Common myeloid progenitor, CD34-positive (primary cell): ENCODE data around the gene SMAD1.
A peak's percentile ranks its signal among the peaks of the same experiment; 100 is the strongest.

Experiments
- CTCF ChIA-PET: fragments of 350-600 bp; sonication (Branson Sonifier 250); formaldehyde crosslinking; loops from one replicate; lab custom pipeline; 2021; ENCODE audit warnings: antibody characterized with exemption; lab: Charles Lee
- POLR2A ChIA-PET: fragments of 350-600 bp; sonication (Branson Sonifier 250); formaldehyde crosslinking; loops from one replicate; lab custom pipeline; 2021; ENCODE audit warnings: antibody characterized with exemption; lab: Charles Lee
- DNase-seq, 3 donors: peaks; one replicate each; pipeline versions ENCODE4 v3.0.0 to v3.0.0-alpha.2; 2013
- H3K27ac ChIP-seq, 2 experiments: 1 replicate in 1 of 2; 2 replicates in 1 of 2; pipeline ENCODE4 v1.7.0; 2013; ENCODE audit warnings: inconsistent platforms in 2 of 2, low read length in 2 of 2, mild to moderate bottlenecking in 2 of 2, low read depth in 1 of 2, moderate library complexity in 1 of 2; ENCODE audit not compliant: severe bottlenecking in 2 of 2, insufficient read depth in 1 of 2, poor library complexity in 1 of 2
- H3K27me3 ChIP-seq, 5 experiments: replicated peaks in 2 of 5; 1 replicate in 3 of 5; 2 replicates in 2 of 5; pipeline versions ENCODE4 v1.6.1 to v1.7.0; 2013; ENCODE audit warnings: low read length in 4 of 5, mild to moderate bottlenecking in 2 of 5, moderate library complexity in 2 of 5, inconsistent platforms in 1 of 5; ENCODE audit not compliant: insufficient read depth in 5 of 5, control insufficient read depth in 4 of 5
- H3K36me3 ChIP-seq, 4 experiments: 1 replicate in 2 of 4; 2 replicates in 2 of 4; pipeline versions ENCODE4 v1.6.1 to v1.7.0; 2013; ENCODE audit warnings: low read length in 3 of 4, control low read depth in 1 of 4, mild to moderate bottlenecking in 1 of 4; ENCODE audit not compliant: control insufficient read depth in 4 of 4, insufficient read depth in 4 of 4
- H3K4me1 ChIP-seq, 4 experiments: 1 replicate in 3 of 4; 2 replicates in 1 of 4; pipeline versions ENCODE4 v1.6.1 to v1.7.1; 2013; ENCODE audit warnings: low read length in 3 of 4, mild to moderate bottlenecking in 3 of 4, control low read depth in 1 of 4, inconsistent platforms in 1 of 4, moderate library complexity in 1 of 4; ENCODE audit not compliant: control insufficient read depth in 4 of 4, insufficient read depth in 4 of 4; ENCODE audit errors: control extremely low read depth in 1 of 4
- H3K4me3 ChIP-seq, 7 experiments: 1 replicate in 4 of 7; 2 replicates in 3 of 7; pipeline versions ENCODE4 v1.5.1 to v1.7.0; 2013; ENCODE audit warnings: mild to moderate bottlenecking in 7 of 7, low read length in 6 of 7, moderate library complexity in 6 of 7, inconsistent platforms in 2 of 7, low read depth in 2 of 7, control low read depth in 1 of 7; ENCODE audit not compliant: insufficient read depth in 4 of 7, control insufficient read depth in 1 of 7; ENCODE audit errors: extremely low read depth in 1 of 7
- H3K9me3 ChIP-seq, 5 experiments: 1 replicate in 4 of 5; 2 replicates in 1 of 5; pipeline versions ENCODE4 v1.6.1 to v1.7.1; 2013; ENCODE audit warnings: low read length in 4 of 5, mild to moderate bottlenecking in 2 of 5, inconsistent platforms in 1 of 5, low read depth in 1 of 5, moderate library complexity in 1 of 5; ENCODE audit not compliant: control insufficient read depth in 4 of 5, insufficient read depth in 2 of 5; ENCODE audit errors: control extremely low read depth in 1 of 5
- WGBS: methylation state at CpG from one replicate; pipeline ENCODE4 v1.1.5; 2013; ENCODE audit not compliant: insufficient coverage; 5-methylcytosine and 5-hydroxymethylcytosine counted together

SMAD1 gene

GRCh38 chr4:145481942-145482208 lies 222 bp downstream of the SMAD1 start:
- Histone ChIP-seq H3K4me1 (peaks cover 14 to 36% (median 27%) of the 10 kb centered on the region in 4 experiments), H3K27me3 (no peaks in the 10 kb centered on the region), H3K9me3 (no peaks in the 10 kb centered on the region), H3K36me3 (no peaks in the 10 kb centered on the region), H3K27ac (peak overlapping the region; percentile 69 to 90), H3K4me3 (peak overlapping the region; percentile 69 to 93 (median 82))
- 0% methylated on average over 22 of the region's 42 CpGs for WGBS
- no peak for DNase-seq
- ChIA-PET CTCF (interaction anchor here (1.1 kb wide), 1 partner anchor 78 kb away, joined by 3 read pairs; no protein-coding TSS in a partner anchor), POLR2A (interaction anchor here (1.0 kb wide), 1 partner anchor 304 kb away, joined by 4 read pairs; no protein-coding TSS in a partner anchor)

DNA sequence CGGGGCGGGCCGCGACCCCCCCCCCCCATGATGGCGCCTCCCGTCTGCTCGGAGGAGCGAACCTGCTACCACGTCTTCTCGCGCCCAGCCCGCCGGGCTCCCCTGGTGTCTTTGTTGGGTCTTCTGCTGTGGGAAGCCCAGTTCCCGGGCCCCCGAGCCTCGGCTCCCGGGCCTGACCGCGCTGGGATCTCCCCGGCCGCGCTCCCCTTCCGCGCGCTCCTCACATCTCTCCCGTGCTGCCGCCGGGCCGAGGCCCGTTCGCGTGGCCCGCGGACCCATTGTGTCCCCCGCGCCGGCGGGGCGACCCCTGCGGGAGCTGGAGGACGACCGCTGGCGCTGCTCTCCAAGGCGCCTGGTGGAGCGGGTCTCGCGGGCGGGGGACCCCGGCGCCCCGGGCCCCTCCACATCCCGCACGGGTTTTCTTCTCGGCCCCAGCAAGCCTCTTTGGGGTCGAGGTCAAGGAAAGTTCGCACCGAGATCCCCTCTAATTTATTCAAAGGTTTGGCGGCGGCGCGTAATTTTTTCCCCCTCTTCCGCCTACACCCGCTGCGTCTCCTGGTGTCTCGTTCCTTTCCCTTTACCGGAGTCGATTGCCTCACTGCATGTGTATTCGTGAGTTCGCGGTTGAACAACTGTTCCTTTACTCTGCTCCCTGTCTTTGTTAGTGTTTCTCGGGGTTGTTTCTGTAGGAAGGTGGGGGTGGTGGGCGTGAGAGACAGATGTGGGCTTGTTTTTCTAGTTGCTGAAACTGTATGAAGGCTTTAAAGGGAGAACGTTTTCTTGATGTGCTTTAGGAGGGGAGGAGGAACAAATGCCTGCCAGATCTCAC lies 770 bp downstream of the SMAD1 start:
- peak overlapping the region; percentile 69 to 93 (median 82) for H3K4me3 ChIP-seq
- H3K4me1 ChIP-seq = peaks cover 19 to 40% (median 31%) of the 10 kb centered on the region in 4 experiments
- ChIA-PET CTCF (interaction anchor here (1.1 to 1.7 kb wide), 3 partner anchors 75 to 135 kb away, joined by 3 to 4 read pairs (median 3); no protein-coding TSS in a partner anchor), POLR2A (interaction anchor here (1.0 to 1.1 kb wide), 2 partner anchors 142 to 304 kb away, joined by 3 to 4 read pairs; no protein-coding TSS in a partner anchor)
- H3K27me3 ChIP-seq = no peaks in the 10 kb centered on the region
- DNase-seq = peak; percentile 56 to 82 (median 79)
- no peaks in the 10 kb centered on the region for H3K9me3 ChIP-seq
- no peaks in the 10 kb centered on the region for H3K36me3 ChIP-seq
- peak overlapping the region; percentile 69 to 90 for H3K27ac ChIP-seq
- WGBS = 0% methylated on average over 61 of the region's 73 CpGs

DNA sequence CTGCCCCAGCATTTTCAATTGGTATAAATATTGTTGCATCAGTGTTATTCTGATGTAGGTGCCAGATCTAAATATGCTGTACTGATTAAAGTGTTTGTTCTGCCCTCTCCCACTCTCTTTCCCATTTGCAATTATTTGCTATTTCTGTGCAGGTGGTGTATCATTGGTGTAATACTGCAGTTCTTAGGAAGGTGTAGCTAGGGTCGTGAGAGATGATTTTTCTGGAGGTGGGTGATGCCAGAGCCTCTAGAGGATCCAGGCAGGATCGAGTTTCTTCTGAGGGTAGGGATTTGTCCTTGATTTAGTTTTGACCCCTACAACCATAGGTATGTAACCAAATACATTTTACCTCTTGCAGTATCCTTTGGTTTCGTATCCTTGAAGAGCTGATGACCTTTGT lies 1.9 kb downstream of the SMAD1 start:
- Histone ChIP-seq H3K4me3 (peak overlapping the region in 6 of 7 experiments; percentile 69 to 93 (median 81)), H3K27ac (peak overlapping the region in 1 of 2 experiments; percentile 90), H3K36me3 (no peaks in the 10 kb centered on the region), H3K27me3 (no peaks in the 10 kb centered on the region), H3K9me3 (no peaks in the 10 kb centered on the region), H3K4me1 (peaks cover 26 to 51% (median 40%) of the 10 kb centered on the region in 4 experiments)
- DNase-seq = no peak
- CTCF ChIA-PET = interaction anchor here (1.1 to 1.9 kb wide), 3 partner anchors 20 to 134 kb away, joined by 3 to 6 read pairs (median 4); no protein-coding TSS in a partner anchor
- POLR2A ChIA-PET = interaction anchor here (1.1 kb wide), 1 partner anchor 141 kb away, joined by 3 read pairs; no protein-coding TSS in a partner anchor
- WGBS = no CpG with 5 or more reads among the region's 3 CpGs

DNA sequence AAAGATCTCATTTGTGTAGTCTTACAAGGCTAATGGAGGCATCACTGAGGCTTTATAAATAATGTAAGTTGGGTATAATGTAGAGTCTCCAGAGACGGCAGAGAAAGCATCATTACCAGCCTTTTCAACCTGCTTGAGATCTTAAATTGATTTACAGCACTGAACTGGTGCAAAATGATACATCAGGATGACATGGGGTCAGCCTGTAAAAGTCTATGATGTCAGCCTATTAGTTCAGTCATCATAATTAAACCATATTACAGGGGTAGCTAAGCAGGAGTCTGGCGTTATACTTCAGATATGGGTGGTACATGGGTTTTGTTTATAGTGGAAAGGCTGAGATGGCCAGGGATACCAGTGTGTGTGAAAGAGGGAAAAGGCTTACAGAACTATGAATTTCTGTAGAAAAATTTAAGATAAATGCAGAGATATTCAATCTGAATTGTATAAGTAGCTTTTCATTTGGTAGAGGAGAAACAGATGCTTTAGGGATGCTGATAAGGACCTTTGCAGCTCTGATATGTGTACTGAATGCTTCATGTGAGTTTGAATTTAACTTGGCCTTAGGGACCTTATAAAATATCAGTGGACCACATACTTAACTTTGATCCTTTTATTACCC lies 2.7 kb downstream of the SMAD1 start:
- 60% methylated on average over 1 of the region's 2 CpGs for WGBS
- no peak for DNase-seq
- H3K27me3 ChIP-seq = no peaks in the 10 kb centered on the region
- H3K4me1 ChIP-seq = peaks cover 26 to 54% (median 40%) of the 10 kb centered on the region in 4 experiments
- H3K9me3 ChIP-seq = no peaks in the 10 kb centered on the region
- ChIA-PET CTCF (interaction anchor here (0.7 to 1.9 kb wide), 8 partner anchors 9 to 133 kb away, joined by 3 to 6 read pairs (median 4); no protein-coding TSS in a partner anchor), POLR2A (no interaction called here)
- no peak overlapping the region for H3K27ac ChIP-seq
- H3K4me3 ChIP-seq = peak overlapping the region in 2 of 7 experiments; percentile 11 to 80
- no peaks in the 10 kb centered on the region for H3K36me3 ChIP-seq

DNA sequence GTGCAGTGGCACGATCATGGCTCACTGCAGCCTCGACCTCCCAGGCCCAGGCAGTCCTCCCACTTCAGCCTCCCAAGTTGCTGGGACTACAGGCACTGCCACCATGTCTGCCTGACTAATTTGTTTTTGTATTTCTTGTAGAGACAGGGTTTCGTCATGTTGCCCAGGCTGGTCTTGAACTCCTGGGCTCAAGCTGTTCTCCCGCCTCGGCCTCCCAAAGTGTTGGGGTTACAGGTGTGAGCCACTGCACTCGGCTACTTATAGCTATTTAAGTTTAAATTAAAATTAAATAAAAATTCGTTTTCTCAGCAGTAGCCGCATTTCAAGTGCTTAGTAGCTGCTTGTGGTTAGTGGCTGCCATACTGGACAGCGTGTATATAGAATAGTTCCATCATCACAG lies 3.5 kb downstream of the SMAD1 start:
- CTCF ChIA-PET = interaction anchor here (0.7 to 1.9 kb wide), 8 partner anchors 8 to 72 kb away, joined by 3 to 6 read pairs (median 4); no protein-coding TSS in a partner anchor
- 100% methylated on average over 6 of the region's 9 CpGs for WGBS
- H3K36me3 ChIP-seq = no peaks in the 10 kb centered on the region
- no peak overlapping the region for H3K4me3 ChIP-seq
- no peak overlapping the region for H3K27ac ChIP-seq
- H3K27me3 ChIP-seq = no peaks in the 10 kb centered on the region
- POLR2A ChIA-PET = no interaction called here
- DNase-seq = no peak
- H3K9me3 ChIP-seq = no peaks in the 10 kb centered on the region
- peaks cover 26 to 56% (median 41%) of the 10 kb centered on the region in 4 experiments for H3K4me1 ChIP-seq

- Histone ChIP-seq H3K9me3 (no peaks in the 10 kb centered on the region), H3K36me3 (no peaks in the 10 kb centered on the region), H3K4me1 (peaks cover 27 to 58% (median 34%) of the 10 kb centered on the region in 4 experiments), H3K4me3 (no peak overlapping the region), H3K27me3 (no peaks in the 10 kb centered on the region), H3K27ac (no peak overlapping the region)
- WGBS = no CpG with 5 or more reads among the region's 3 CpGs
- ChIA-PET CTCF (no interaction called here), POLR2A (no interaction called here)
- no peak for DNase-seq
These were observed 5.0 kb downstream of the SMAD1 start for GRCh38 chr4:145486603-145487002.
